OCI-LY1 (cell line): ENCODE measurements around the gene CASP10.

Experiments used
- EZH2 ChIP-seq: fragments of 200-600 bp; sonication (generic), shearing (Covaris generic); IDR thresholded peaks from 2 replicates; pipeline ENCODE4 v1.8.0; 2017; ENCODE audit warnings: borderline replicate concordance, mixed run types, mild to moderate bottlenecking, antibody characterized with exemption, low read length, moderate library complexity, mixed read lengths
- TF ChIP-seq, protein P1 (sequence below): fragments of 200-600 bp; sonication (generic), shearing (Covaris generic); IDR thresholded peaks from 2 replicates; pipeline ENCODE4 v1.5.1; 2017; ENCODE audit warnings: mild to moderate bottlenecking, antibody characterized with exemption, low read length, moderate library complexity, mixed read lengths

- TF ChIP-seq, protein P1, sequence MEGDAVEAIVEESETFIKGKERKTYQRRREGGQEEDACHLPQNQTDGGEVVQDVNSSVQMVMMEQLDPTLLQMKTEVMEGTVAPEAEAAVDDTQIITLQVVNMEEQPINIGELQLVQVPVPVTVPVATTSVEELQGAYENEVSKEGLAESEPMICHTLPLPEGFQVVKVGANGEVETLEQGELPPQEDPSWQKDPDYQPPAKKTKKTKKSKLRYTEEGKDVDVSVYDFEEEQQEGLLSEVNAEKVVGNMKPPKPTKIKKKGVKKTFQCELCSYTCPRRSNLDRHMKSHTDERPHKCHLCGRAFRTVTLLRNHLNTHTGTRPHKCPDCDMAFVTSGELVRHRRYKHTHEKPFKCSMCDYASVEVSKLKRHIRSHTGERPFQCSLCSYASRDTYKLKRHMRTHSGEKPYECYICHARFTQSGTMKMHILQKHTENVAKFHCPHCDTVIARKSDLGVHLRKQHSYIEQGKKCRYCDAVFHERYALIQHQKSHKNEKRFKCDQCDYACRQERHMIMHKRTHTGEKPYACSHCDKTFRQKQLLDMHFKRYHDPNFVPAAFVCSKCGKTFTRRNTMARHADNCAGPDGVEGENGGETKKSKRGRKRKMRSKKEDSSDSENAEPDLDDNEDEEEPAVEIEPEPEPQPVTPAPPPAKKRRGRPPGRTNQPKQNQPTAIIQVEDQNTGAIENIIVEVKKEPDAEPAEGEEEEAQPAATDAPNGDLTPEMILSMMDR: no peak
- no peak for TF ChIP-seq EZH2
These were observed 46.0 kb upstream of the CASP10 start for GRCh38 chr2:201136889-201137321.
